NCI-H187 (cell line): ENCODE results near the gene SOX6.
"Not testable (repeated sequence)": the region's sequence is repeated elsewhere in the genome, so short reads cannot be mapped to it uniquely, and the experiment has no call there.

Experiments used
- DNase-seq, 2 experiments: peaks; one replicate each; lab custom pipeline; 2025; lab: John Stamatoyannopoulos, UW

SOX6 gene

DNA sequence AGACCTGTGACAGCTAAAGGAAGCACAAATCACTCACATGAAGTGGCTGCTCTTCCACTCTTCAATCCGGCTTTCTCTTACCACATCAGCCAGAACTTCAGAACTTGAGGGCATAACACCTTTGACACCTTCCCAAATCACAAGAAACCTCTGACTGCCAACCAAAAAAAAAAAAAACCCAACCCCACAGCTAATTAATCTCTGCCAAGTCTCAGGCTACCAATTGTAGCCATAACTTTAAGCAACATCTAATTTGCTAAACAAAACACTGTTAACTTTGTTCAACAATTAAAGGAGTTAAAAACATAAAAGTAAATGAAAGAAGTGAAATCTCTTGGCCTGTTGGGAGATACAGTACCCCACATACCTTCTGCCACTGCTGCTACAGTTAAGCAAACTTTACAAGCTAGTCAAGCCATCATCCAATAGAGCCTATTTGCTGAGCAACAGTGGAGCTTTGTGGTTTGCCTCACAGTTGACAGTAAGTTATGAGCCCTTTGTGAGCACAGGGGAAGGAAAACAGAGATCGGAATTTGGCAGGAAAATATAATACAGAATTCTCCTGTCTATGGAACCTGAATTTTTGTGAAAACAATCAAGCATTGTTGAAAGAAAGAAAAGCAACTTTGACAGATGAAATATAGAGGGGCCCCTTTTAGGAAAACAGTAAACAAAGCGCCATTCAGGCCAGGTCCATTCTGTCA is at the start of gene SOX6:
SOX6 (minus strand) TSS at position 490 of the 704 bp plus-strand sequence. CDS start 15,298 bp downstream, outside the sequence.
- DNase-seq: no peak

DNA sequence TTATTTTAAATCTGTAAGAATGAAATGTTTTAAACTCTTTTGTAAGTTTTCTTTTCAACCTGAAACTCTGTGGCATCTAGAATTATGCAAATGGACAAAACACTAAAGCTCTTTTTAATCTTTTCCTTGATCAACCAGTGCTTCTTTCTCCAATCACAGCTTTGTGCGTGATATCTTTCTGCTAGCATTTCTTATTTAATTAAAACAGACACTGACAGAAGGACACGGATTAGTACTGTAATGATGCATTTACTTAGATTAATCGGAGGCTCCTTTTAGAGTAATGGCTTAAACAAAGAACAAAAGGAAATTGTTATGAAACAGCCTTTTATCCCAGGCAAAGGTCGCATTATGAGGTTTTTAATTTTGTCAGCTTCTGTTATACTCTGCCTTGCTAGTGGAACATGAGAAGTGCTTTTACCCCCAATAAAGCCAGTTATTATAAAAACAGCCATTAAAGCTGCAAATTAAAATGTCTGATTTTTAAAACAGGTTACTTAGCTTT is 48.5 kb upstream of the SOX6 start:
- DNase-seq: no peak

DNA sequence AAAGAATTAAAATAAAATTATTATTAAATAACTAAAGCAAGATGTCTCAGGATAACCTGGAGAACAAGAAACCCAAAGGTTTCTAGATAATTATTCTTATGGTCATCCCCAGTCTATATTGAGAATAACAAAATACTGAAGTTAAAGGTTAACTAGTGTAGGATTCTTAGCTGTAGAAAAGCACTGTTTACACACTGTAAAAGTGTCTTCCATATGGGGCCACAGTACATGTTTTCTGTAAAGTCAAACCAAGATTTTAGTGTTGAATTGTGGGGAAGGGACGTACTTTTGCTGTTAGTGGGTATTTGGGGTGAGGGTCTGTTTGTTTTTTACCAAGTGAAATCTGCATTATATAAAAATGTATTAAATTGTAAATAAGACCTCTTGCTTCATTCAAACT is 47.5 kb upstream of the SOX6 start:
- DNase-seq: no peak

DNA sequence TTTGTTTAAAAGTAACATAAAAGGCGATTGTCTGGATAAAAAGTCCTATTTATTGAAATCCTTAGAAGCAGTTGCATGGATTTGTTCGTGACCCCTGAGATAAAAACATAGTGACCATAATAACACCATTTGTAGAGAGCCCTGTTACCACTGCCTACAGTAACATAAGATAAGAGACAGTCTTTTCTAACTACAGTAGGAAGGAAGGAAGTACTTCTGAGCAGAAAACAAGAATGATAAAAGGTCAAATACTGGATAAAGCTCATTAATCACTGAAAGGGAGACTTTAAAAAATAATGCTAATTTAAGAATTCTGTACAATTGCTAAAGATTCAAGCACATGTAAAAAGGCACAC is 47.1 kb upstream of the SOX6 start:
- no peak for DNase-seq

DNA sequence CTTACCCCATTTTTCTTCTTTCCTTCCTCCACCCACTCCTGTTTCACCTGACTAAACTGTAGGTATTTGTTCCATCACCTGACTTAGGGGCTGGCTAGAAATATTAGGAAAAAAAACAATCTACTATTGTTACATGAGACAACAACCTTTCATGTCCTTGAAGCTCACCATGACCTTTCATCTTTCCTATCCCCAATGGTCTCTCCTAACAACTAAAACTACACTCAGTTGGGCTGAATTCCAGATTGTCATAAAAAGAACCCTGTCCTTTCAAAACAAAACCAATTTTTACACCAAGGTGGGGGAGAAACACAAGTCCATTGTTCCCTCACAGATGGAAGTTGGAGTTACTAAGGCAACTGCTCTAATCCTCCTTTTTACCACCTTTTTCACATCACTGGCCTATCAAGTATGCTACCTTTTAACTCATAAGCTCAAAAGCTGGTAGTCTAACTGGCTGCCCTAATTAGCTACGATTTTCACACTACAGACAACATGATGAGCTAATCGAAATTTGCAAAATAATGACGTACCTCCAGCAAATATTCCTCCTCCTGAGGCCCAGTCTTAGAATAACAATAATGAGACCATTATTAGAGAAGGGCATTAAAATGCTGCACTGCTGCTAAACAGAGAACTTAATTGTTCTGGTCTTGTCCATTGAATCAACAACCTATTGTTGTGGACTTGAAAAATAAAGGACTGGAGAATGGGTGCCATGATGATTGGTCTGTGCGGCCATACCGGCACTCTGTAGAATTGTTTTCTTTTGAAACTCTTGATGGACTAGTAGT is 46.5 kb upstream of the SOX6 start:
- no peak for DNase-seq

DNA sequence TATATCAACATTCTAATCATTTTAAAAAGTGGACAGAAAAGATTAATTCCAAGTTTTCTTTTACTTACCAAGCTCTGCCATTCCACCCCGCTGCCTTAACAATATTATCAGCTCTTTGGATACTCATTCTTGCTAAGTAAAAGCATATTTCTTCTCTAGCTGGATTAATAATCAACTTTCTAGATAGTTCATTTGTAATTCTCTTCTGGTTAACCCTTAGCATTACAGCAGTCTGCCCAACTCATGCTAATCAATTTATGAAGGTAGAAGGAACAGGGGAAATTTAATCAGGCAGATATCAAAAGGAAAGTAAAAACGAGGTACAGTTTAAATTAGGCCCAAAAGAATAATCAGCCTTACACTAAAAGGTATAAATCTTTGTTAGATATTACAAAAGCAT is 41.0 kb upstream of the SOX6 start:
- DNase-seq: no peak

DNA sequence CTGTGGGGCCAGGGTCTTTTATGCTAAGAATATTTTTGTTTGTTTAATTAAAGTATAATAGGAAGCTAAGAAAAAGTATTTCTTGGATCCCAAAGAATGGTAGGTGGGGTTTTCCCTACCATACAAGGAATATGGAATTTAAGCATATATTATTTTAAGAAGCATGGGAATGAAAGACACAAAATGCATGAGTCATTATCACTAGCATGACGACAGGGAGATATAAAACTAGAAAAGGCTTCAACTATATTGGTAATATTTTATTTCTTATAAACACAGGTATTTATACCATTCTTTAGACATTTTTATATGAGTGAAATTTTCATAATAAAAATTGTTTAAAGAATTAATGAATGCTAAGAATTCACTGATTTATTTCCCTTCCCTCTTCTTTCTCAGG is 39.3 kb upstream of the SOX6 start:
- no peak for DNase-seq

DNA sequence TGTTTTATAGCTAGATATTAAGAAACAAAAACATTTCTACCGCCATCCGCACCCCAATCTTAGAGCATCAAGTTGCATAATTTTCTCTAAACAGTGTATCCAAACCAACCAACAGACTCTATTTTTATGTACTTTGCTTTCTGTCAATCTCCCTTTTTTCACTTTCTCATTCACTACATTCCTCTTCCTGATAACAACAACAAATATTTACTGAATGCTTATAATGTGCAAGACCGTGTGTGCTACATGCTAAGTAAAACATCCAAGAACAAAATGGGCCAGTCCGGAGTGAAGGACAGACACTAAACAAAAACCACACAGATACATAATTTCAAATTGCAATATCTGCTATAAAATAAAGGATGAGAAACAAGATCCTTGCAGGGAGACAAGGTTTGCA is 38.6 kb upstream of the SOX6 start:
- no peak for DNase-seq

DNA sequence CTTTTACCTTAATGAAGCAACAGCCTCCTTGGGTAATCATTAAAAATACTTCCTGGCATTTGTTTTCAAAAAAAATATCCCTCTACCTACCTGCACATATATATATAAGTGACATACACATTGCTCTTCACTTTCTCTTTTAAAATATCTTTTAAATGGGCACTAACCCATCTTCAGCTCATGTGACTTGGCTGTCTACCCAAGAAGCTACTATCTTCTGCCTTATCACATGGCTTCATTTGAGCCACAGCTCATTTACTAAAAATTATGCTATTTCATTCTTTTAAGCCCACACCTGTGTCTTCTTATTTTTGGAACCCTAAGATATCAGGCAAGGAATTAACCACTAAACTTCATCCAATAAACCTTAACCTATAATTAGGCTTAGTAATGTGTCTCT is 37.0 kb upstream of the SOX6 start:
- no peak for DNase-seq

DNA sequence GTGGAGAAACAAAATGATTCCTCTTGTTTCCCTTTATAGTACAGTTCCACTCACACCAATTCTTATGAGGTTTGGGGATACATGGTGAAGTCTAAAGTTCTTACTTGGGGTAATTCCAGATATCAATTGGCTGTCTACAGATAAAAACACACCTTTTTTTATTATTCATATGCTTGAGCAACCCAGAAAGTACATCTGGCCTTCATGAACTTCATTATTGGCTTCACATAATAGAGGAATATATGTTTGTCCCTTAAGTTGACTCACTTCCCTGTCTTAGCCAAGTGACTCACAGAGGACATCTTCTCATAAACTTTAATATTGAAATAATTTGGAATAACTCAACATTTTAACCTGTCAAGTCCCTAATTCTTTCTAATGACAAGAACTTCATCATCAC is 36.3 kb upstream of the SOX6 start:
- DNase-seq: no peak

DNA sequence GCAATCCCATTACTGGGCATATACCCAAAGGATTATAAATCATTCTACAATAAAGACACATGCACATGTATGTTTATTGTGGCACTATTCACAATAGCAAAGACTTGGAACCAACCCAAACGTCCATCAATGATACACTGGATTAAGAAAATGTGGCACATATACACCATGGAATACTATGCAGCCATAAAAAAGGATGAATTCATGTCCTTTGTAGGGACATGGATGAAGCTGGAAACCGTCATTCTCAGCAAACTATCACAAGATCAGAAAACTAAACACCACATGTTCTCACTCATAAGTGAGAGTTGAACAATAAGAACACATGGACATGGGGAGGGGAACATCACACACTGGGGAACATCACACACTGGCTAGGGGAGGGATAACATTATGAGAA is 34.5 kb upstream of the SOX6 start:
- not testable (repeated sequence) for DNase-seq

DNA sequence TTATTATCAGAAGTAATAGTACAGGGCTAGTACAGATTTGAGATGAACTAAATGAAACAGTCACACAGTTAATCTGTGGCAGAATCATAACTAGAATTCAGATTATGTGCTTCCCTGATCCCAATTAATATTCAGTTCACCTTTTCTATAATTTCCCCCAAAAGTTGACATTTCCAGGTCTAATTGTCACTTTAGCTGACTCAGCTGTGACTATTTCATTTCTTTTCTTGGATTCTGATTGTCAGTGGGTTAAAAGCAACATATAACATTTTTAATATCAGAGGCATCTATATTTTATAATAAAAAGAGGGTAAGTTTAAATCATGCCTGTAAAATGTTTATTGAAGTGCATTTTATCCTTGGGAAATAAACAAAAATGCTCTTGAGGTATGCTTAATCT is 28.8 kb upstream of the SOX6 start:
- DNase-seq: no peak

DNA sequence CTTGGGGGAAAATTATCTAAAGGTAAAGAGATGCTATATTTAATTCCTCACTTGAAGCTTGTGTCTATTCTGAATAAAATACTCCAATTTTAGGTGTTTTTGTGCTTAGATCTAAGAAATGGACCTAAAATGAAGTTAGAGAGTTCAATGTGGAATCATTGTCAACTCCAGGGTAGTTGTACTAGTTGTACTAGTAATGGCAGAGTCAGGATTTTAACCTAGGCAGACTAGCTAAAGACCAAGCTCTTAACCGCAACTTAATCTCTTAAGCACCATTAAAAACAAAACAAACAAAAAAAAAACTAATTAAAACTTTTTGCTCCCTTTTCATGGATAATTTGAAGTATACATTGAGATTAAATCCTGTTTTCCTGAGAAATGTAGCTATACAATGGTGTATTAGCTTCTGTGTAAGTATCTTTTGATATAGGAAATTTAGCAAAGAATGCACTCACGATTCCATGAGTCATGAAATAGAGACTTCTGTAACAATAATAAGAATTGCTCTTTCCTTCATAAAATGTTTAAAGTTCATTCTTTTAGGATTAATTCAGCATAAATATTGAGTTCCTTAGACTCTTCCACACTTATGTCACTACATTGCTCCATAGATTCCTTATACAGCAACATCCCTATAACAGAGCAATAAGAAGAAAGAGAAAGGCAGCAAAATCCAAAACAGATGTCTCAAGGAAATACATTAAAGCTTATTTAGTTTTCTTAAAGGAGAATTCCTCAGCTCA is 26.5 kb upstream of the SOX6 start:
- DNase-seq: no peak

DNA sequence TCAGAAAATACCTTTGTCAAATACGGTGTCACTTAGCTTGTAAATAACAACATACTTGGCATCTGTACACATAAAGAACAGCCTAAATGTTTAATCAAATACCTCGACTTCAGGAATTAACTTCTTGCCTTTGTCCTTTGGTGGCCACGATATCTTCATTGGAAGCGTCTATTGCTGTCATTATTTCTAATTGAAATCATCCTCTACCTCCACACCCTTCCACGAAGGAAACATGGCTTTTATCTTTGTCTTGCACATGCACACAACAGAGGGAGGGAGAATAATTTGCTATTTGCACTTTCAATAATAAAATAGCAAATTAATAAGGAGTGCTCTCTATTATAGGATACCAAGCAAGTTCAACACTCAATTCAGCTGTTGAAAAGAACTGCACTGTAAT is 25.8 kb upstream of the SOX6 start:
- DNase-seq: no peak

DNA sequence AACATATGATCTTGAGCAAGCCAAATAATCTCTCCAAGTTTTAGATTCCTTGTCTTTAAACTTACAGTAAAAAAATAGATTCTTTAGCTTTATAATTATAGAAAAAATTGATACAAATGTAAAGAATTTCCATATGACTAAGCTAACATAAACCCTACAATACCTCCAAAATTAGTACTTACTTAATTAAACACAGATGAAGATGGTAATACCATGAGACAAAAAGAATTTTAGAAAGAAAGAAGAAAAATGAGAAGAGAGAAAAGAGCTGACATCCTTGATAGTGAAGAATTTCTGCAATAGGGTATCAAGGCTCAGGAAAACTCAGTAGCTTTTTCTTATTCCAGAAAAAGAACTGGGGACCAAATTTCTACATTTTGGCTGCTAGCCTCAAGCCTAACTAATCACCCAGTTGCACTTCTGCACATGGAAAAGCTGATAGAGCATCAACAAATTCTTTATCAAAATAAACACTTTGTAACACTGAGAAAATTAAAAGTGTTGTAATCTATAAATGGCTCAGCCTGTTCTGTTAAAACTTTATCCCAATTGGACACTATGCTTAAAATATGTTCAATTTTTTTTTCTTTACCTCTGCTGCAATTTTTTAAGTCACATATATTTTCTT is 24.7 kb upstream of the SOX6 start:
- no peak for DNase-seq

DNA sequence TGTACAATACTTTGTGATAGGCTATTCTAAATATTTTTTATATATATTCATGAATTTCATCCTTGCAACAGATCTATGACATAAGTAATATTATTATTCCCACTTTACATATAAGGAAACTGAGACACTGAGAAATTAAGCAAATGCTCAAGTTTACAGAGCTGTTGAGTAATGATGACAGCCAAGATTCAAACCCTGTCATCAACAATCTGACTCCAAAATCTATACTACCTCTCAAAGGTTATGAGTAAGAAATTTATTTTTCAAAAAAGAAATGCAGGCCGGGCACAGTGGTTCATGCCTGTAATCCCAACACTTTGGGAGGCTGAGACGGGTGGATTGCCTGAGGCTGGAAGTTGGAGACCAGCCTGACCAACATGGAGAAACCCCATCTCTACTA is 22.6 kb upstream of the SOX6 start:
- no peak for DNase-seq

DNA sequence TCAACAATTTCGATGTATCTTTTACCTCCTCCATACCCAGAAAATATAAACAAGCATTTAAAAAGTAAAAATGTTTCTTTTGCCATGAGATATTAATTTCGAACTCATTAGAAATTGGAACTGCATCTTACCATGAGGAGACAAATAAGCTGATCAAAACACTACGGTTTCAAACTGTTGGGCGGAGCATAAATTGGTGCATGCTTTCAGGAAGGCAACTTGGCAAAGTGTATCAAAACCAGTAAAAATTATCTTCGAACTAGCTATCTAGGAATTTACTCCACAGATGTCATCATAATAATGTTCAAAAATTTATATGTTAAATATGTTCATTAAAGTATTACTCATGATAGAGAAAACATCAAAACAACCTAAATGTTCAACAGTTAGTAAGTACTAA is 21.4 kb upstream of the SOX6 start:
- no peak for DNase-seq

DNA sequence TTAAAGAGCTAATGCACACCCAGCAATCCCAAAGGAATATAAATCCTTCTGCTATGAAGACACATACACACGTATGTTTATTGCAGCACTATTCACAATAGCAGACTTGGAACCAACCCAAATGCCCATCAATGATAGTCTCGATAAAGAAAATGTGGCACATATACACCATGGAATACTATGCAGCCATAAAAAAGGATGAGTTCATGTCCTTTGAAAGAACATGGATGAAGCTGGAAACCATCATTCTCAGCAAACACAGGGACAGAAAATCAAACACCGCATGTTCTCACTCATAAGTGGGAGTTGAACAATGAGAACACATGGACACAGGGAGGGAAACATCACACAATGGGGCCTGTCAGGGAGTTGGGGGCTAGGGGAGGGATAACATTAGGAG is 19.3 kb upstream of the SOX6 start:
- DNase-seq: not testable (repeated sequence)

DNA sequence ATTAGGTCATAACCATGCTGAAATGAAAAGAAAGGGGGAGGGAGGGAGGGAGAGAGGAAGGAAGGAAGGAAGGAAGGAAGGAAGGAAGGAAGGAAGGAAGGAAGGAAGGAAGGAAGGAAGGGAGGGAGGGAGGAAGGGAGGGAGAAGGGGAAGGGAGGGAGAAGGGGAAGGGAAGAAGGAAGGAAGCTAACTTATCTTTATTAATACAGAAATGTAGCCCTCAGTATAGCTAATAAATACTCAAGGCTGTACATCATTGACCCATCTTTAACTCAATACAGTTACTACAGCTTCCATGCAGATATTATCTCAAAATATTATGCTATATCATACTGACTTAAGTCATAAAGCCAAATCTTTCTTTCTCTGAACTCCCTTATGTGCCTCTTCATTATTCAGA is 17.4 kb upstream of the SOX6 start:
- no peak for DNase-seq

DNA sequence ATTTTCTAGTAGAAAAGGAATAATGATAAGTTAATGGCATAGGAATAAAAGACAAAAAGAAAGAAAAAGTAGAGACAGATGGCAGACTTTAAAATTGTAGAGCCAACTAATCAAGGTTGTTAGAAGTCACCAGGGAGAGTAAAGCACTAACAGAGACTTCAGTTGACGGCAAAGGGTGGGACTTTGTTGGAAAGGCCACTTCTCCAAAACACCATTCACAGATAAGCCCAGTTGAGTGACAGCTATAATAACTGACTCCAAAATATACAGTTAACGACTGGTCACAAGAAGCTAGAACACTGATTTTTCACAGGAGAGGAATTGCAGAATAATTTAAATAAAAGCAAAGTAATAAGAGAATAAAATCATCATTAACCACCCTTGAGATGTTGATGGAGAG is 16.0 kb upstream of the SOX6 start:
- DNase-seq: no peak

DNA sequence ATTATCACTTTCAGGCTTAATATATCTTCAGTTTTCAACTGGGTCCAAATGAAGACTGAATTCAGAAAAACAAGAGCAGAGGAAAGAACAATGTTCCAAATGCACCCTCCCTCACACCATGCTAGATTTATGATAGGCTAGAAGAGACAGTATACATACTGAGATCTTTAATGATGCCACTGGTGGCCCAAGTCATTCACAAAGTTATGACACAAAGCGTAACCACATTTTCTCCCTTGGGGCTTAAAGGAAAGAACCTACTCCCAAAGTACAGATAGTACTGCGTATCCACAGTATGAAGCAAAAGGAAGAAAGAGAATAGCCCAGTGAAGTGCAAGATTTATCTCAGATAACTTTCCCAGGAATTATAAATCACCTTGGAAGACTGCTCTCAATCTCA is 10.9 kb upstream of the SOX6 start:
- no peak for DNase-seq

DNA sequence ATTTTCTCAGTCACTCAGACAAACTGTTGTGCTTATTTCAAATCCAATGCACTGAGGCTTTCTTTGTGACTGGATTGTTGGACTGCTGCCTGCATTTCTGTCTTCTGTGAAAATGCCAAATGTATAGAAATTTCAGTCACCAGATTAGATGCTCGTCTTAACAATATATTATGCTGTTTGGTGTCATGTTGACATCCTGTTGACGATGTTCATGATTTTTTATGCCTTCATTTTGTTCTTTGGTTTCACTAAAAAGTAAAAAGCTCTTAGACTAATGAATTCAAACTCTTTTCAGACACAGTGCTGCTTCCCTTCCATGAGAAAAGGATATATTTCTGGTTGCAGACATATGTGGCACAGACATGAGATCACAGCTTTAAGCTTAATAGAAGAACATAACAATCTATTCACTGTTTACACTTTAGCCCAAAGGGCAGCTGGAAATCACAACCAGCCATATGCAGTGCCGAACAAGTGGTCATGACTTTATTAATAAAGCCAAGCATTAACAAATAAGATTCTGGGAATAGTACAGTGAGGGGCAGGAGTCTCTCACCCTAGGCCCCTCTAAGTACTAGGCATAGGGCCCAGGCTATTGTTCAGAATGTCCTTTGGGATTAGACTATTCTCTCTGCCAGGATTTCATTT is 9.4 kb upstream of the SOX6 start:
- peak in 1 of 2 experiments; percentile 17 for DNase-seq
